GM19193 (cell line): ENCODE measurements around the gene RCAN3.

Experiments used
- POLR2A ChIP-seq: IDR thresholded peaks from 4 replicates; pipeline ENCODE4 v1.6.1; 2011; ENCODE audit not compliant: insufficient read depth, insufficient read length; ENCODE audit errors: extremely low read depth

The RCAN3 gene

DNA sequence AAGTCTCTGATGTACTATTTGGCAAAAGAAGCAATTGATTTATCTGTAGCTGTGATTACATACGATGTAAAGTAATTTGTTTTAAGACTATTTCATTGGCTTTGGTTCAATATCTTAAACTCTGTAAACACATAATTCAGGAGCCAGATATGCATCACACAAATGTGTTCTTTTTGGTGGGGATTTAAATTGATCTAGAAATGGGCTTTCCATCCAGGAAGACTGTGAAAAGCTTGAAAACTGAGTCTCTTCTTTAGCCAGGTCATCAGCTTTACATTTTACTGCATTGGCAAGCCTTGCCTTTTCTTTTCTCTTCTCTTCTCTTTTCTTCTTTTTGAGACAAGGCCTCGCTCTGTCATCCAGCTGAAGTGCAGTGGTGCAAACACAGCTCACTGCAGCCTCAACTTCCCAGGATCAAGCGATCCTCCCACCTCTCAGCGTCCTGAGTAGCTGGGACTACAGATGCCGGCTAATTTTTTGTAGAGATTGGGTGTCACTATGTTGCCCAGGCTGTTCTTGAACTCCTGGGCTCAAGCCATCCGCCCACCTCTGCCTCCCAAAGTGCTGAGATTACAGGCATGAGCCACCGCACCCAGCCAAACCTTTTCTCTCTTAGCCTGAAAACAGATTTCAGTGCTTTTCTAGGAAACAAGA is 1.4 kb downstream of the RCAN3 start:
- TF ChIP-seq POLR2A = no peak

DNA sequence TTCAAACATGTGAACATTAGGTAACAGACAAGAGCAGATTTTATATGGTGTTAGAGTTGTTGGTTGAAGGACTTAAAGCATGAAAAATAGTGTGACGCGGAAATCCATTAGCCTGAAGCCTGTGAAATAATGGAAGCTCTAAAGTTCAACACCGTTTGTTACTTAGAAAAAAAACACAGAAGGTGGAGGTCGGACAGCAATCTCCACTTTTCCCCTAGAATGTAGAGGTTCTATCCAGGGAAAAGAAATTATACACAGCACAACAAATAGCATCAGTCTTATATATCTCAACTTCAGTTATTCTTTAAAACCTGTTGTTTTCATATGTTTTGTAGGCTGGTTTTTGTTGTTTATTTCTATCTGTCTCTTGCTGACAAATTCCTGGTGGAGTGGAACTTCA is 1.9 kb downstream of the RCAN3 start:
- no peak for TF ChIP-seq POLR2A

DNA sequence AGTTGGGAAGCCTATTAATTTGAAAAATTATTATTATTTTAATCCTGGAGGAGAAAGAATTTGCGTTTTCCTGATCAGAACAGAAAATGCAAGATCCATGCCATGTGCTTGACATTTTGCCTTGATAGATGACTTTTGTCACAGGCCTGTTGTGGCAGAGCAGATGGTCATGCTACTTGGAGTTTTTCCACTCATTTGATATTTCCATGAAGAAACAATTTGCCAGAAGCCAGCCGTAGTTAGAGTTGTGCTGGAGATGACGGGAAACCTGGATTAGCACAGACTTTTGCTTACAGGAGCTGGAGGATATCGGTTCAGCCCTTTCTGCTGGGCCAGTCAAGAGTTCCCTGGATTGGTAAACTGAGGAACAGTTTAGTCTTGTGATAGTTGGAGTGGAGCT is 3.2 kb downstream of the RCAN3 start:
- TF ChIP-seq POLR2A = no peak

DNA sequence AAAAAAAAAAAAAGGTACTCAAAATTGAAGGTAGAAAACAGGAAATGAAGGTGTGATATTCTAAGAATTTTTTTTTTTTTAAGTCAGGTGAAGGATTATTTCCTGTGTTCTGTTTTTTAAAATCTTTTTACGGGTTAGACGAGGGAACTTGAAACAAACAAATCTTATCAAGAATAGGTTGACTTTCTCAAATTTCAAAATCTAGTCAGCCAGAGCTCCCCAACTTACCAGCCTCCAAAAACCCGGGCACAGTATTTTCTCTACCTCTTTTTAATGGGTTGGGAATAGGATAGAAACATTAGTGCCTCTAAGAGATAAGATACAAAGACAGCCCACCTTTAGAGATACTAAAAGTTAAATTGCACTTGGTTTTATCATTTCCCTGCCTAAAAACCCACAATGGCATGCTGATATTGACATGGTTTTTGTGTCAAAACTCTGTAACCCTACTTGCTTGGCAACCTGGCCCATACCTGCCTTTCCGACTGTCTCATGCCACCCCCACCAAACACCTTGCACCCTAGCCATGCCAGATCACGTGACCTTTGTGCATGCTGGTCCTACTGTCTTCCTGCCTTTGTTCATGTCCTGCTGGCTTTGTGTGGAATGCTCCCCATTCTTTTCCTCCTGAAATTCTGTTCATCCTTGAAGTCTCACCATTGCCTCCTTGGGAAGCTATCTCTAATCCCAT is 4.2 kb downstream of the RCAN3 start:
- no peak for TF ChIP-seq POLR2A

DNA sequence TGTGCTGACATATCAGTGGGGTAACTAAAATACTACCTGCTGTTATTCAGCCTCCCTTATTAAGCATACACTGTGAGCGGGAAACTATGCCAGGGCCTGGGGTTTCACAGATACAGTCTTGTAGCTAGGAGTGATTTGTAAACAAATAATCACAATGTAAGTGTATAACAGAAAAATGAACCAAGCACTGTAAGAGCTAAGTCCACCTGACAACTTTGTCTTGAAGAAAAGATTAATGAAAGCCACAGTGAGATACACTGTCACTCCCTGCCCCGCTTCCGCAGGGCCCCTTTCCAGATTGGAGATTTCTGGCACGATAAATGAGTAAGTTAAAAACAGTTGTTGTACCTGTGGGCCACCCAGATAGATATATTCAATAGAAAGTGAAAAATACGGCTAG is 4.8 kb downstream of the RCAN3 start:
- no peak for TF ChIP-seq POLR2A

DNA sequence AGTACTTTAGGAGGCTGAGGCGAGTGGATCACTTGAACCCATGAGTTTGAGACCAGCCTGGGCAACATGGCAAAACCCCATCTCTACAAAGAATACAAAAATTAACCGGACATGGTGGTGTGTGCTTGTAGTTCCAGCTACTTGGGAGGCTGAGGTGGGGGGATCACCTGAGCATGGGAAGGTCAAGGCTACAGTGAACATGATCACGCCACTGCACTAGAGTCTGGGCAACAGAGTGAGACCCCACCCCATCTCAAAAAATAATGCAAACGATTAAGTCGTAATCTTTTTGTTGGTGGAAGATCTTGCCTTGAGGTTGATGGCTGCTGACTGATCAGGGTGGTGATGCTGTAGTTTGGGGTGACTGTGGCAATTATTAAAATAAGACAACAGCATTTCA is 6.3 kb downstream of the RCAN3 start:
- TF ChIP-seq POLR2A = no peak

DNA sequence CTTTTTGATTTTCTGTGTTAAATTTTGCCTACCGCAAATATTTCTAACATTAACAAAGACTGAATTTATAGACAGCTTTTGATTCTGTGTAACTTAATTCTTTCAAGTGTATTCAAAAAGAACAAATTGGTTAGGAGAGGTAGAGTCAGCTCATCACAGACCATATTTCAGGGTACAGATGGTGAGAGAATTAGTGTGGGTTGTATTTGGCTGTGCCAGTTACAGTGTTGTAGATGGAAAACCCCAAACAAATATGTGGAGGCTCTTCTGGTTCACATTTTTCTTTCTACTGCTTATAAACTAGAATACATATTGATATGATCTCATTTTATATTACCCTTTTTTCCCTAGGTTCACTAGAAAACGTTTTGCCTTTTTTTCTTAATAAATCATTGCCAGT is 11.1 kb downstream of the RCAN3 start:
- no peak for TF ChIP-seq POLR2A

DNA sequence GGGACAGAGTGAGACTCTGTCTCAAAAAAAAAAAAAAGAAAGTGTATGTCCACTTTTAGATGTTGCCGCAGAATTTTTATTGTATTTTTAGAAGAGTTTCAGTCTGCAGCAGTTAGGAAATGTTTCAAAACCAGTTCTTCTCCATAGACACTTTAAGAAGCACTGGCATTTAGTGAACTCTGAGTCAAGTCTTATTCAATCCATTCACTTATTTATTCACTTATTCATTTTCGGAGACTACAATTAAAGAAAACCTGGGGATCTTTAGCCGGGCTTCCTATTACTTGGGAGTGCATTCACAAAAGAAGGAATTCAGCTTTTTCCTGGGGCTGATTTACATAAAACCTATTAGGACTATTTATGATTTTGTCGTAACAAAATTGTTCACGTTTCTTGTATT is 12.3 kb downstream of the RCAN3 start:
- no peak for TF ChIP-seq POLR2A

DNA sequence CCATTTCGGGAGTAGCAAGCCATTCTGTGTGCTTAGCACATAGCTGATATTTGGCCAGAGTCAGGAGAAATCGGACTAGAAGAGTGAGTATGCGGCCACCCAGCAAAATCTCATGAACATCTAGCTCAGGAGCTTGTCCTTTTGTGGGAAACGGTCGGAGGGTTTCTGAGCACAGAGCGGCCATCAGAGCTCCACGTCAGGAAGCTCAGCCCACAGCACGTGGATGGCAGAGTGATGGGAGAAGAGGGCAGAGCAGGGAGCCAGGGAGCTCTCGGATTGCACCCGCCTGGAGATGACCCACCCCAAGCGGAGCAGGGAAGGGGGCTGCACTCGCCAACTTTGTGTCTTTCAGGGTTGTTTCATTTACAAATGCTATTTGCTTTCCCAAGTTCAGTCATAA is 13.9 kb downstream of the RCAN3 start:
- no peak for TF ChIP-seq POLR2A

DNA sequence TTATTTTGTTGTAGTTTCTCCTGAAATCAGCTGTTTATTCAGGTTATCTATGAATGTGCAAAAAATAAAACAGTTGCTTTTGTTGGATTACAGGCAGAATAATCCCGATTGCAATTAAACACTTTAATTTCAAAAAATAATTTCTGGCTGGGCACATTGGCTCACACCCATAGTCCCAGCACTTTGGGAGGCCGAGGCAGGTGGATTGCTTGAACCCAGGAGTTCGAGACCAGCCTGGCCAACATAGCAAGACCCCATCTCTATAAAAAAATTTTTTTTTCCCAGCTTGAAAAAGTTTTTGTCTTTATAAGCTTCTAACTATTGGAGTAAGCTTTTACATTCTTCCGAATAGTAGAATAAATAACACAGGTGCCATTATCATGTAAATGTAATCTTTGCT is 15.3 kb downstream of the RCAN3 start:
- TF ChIP-seq POLR2A = no peak

DNA sequence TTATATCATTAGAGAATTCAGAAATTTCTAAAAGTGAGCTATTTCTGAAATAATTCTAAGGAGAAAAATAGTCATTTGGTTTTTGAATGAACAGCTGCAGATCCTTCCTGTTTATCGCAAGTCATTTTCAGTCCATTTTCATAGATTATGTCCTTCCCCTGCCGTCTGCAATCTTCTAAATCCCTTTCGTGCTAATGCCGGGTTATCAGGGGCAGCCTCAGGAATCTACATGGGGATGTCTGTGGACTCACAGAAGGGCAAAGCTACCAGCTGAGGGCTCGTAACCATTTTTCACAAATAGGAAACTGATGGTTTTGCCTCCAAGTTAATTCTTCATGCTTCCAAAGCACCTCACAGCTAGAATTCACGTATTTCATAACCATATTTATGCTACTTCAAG is 23.0 kb downstream of the RCAN3 start:
- no peak for TF ChIP-seq POLR2A

DNA sequence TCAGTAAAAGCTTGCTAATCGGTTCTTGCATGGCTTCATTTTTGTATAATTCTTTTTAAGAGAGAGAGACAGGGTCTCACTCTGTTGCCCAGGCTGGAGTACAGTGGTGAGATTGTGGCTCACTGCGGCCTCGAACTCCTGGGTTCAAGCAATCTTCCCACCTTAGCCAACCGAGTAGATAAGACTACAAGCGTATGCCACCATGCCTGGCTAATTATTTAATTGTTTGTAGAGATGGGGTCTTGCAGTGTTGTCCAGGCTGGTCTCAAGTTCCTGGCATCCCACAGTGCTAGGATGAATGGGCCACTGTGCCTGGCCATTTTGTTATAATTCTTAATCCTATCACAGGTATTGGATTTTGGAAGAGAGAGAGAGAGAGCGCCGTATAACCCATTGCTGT is 23.4 kb downstream of the RCAN3 start:
- no peak for TF ChIP-seq POLR2A

DNA sequence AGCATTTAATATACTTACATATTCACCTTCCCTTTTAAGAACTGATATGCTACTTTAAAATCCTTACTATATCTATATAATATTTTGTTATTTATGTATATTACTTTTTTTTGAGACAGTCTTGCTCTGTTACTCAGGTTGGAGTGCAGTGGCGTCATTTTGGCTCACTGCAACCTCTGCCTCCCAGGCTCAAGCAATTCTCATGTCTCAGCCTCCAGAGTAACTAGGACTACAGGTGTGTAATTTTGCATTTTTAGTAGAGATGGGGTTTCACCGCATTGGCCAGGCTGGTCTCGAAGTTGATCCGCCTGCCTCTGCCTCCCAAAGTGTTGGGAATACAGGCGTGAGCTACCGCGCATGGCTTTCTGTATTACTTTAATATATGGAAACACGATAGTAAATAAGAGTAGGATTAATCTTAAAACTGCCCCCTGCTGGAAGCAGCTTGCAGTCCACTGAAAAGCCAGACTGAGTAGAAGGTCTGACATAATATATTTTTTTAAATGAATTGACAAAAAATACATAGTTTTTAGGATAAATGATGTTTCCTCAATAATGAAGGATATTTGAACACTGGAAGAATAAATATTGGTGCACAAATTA is 24.4 kb downstream of the RCAN3 start:
- TF ChIP-seq POLR2A = no peak

DNA sequence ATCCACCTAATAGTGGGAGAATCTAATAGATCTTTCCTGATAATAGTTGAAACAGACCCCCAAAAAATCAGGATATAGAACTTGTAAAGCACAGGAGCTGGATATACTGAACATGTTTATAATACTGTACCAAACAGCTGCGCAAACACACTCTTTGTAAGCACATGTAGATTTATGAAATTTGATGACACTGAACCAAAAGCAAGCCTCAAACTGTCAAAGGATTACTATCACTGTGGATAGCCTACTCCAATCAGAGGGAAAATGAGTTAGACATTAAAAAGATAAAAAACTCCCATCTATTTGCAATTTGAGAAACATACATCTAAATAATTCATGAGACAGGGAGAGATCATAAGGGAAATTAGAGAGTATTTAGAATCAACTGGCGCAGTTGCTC is 26.1 kb downstream of the RCAN3 start:
- TF ChIP-seq POLR2A = no peak

DNA sequence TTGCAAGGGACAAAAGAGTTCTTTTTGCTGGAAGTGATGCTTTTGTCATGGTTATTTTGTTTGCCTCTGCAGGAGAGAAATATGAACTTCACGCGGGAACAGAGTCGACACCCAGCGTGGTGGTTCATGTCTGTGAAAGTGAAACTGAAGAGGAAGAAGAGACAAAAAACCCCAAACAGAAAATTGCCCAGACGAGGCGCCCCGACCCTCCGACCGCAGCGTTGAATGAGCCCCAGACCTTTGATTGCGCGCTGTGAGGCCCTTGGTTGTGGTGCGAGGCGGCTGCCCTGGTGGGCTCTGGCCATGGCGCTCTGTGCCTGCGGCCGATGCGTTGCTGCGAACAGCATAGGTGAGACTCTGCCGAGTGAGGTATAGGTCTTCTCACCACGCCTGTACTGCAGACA is 32.4 kb downstream of the RCAN3 start:
- TF ChIP-seq POLR2A = no peak

DNA sequence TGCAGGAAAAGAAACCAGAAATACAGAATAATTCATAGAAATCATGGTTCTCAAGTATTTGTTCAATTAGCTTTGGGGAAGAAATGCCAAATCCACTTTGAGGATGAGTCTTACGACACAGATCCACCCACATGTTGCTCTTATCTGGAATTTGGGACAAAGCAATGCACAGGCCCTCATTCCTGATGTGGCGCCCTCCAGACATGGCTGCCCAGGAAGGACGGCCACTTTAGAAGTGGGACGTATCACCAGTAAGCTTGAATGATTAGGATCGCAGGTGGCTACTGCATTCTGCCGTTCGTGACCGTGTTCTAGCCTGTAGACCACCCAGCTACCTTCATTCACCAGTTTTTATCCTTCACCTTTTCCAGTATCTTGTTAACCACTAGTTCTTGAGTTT is 33.1 kb downstream of the RCAN3 start:
- TF ChIP-seq POLR2A = no peak

DNA sequence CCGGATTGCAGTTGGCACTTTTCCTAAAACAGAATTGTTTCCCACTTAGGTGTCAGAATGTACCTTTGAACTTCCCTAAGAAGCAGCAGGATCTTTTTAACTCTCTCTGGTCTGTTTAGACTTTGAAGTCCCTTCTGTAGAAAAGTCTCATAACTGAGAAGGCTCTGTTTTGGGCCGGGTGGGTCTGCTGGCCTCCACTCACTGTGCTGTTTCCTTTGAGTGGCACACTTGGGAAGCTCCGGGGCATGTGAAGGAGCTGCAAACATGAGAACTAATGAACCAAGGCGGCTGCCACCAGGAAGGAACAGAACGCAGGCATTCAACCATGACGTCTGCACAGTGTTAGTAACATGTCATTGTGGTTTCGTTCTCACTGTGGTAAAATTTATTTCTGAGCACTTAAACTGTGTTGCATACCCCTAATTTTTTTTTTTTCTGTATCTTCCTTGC is 33.8 kb downstream of the RCAN3 start:
- TF ChIP-seq POLR2A = no peak
